Activated CD8-positive, alpha-beta T cell treated with anti-CD3 and anti-CD28 coated beads, Interleukin-2, amount 10 ng/mL, durations not matched to agents 7 days and 5 days (primary cell): ENCODE results near the gene MAPKAP1. TPM values are rescaled to one million over a fixed set of nuclear protein-coding genes. Genes with fewer than 3 reads are reported as not detected.

Experiments
- ATAC-seq: fragments of 150-1000 bp; cut with Tn5 transposase; one replicate; pipeline ENCODE4 v1.10.0; 2021; ENCODE audit warnings: moderate library complexity
- CTCF ChIA-PET: fragments of 350-600 bp; sonication (Branson Sonifier 250); formaldehyde crosslinking; loops from one replicate; lab custom pipeline; 2021; ENCODE audit warnings: antibody characterized with exemption; lab: Charles Lee
- POLR2A ChIA-PET: fragments of 350-600 bp; sonication (Branson Sonifier 250); formaldehyde crosslinking; loops from one replicate; lab custom pipeline; 2021; ENCODE audit warnings: antibody characterized with exemption; lab: Charles Lee
- DNase-seq: peaks from one replicate; pipeline ENCODE4 v3.0.0-alpha.2; 2020
- H3K27ac Mint-ChIP-seq: one replicate; pipeline ENCODE4 v1.8.0; 2021; ENCODE audit warnings: mild to moderate bottlenecking, mixed read lengths
- H3K27me3 Mint-ChIP-seq: one replicate; pipeline ENCODE4 v1.8.0; 2021; ENCODE audit warnings: low read depth, mixed read lengths
- H3K36me3 Mint-ChIP-seq: one replicate; pipeline ENCODE4 v1.8.0; 2021; ENCODE audit warnings: low read depth, mixed read lengths
- H3K4me1 Mint-ChIP-seq: one replicate; pipeline ENCODE4 v1.8.0; 2021; ENCODE audit warnings: low read depth, mixed read lengths
- H3K4me3 Mint-ChIP-seq: one replicate; pipeline ENCODE4 v1.8.0; 2021; ENCODE audit warnings: mild to moderate bottlenecking, mixed read lengths
- H3K9me3 Mint-ChIP-seq: one replicate; pipeline ENCODE4 v1.8.0; 2022; ENCODE audit warnings: mixed read lengths; ENCODE audit not compliant: insufficient read depth
- total RNA-seq, 2 experiments: library from RNA; stranded (reverse); gene quantifications; one replicate each; pipeline ENCODE4 v1.2.3, GENCODE V29; 2021

Gene MAPKAP1
- total RNA-seq, 2 experiments from 2014 or later = 60.4 to 63.9 TPM

GRCh38 chr9:125690679-125691078 lies 16.3 kb downstream of the MAPKAP1 start:
- ChIA-PET POLR2A (no interaction called here), CTCF (no interaction called here)

GRCh38 chr9:125687163-125687863 lies 19.7 kb downstream of the MAPKAP1 start:
- Mint-ChIP-seq H3K36me3 (peaks cover 21% of the 10 kb centered on the region), H3K9me3 (no peaks in the 10 kb centered on the region), H3K4me3 (no peak overlapping the region), H3K27me3 (no peaks in the 10 kb centered on the region), H3K4me1 (no peaks in the 10 kb centered on the region), H3K27ac (no peak overlapping the region)
- DNase-seq = no peak
- ChIA-PET POLR2A (interaction anchor here (0.6 kb wide), 1 partner anchor 680 kb away, joined by 6 read pairs; no protein-coding TSS in a partner anchor), CTCF (interaction anchor here (1.0 kb wide), 1 partner anchor 15 kb away, joined by 3 read pairs; no protein-coding TSS in a partner anchor)
- no peak for ATAC-seq

More at GRCh38 chr9:125690679-125691078, 16.3 kb downstream of the MAPKAP1 start:
- ATAC-seq (no peak), DNase-seq (no peak)
- Mint-ChIP-seq H3K4me1 (no peaks in the 10 kb centered on the region), H3K27ac (no peak overlapping the region), H3K27me3 (no peaks in the 10 kb centered on the region), H3K4me3 (no peak overlapping the region), H3K9me3 (peaks cover 3% of the 10 kb centered on the region), H3K36me3 (peaks cover 13% of the 10 kb centered on the region)

DNA sequence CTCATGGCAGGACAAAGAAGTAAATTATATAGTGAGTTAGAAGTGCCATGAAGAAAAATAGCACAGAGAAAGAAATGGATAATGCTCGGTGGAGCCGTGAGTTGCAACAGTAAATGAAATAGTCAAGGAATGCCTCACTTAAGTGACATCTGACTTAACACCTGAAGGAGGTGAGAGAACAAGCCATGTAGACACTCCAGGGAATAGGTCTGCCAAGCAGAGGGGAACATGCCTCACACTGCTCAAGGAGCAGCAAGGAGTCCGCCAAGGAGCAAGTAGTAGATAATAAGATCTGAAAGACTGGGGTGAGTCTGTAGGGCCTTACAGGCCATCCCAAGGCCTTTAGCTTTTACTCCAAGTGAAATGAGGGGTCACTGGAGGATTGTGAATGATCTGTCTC lies 21.8 kb downstream of the MAPKAP1 start:
- Mint-ChIP-seq H3K27me3 (no peaks in the 10 kb centered on the region), H3K4me1 (no peaks in the 10 kb centered on the region), H3K36me3 (peaks cover 13% of the 10 kb centered on the region), H3K4me3 (no peak overlapping the region), H3K27ac (no peak overlapping the region), H3K9me3 (no peaks in the 10 kb centered on the region)
- DNase-seq = no peak
- no peak for ATAC-seq
- ChIA-PET CTCF (no interaction called here), POLR2A (no interaction called here)

DNA sequence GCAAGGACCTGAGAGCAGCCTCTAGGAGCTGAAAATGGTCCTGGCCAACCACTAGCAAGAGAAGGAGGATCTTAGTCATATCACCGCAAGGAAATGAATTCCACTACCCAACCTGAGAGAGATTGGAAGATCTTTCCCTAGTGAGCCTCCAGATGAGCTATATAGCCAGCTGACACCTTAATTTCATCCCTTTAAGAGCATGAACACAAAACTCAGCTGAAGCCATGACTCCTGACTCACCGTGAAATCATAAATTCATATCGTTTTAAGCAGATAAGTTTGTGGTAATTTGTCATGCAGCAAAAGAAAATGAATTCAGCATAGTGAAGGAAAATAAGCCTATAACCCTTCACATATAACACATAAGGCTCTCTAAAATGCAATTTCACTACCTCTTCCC lies 23.5 kb downstream of the MAPKAP1 start:
- Mint-ChIP-seq H3K27me3 (no peaks in the 10 kb centered on the region), H3K4me3 (no peak overlapping the region), H3K4me1 (no peaks in the 10 kb centered on the region), H3K27ac (no peak overlapping the region), H3K36me3 (peaks cover 10% of the 10 kb centered on the region), H3K9me3 (no peaks in the 10 kb centered on the region)
- ATAC-seq (no peak), DNase-seq (no peak)
- ChIA-PET POLR2A (no interaction called here), CTCF (interaction anchor here (0.8 kb wide), 1 partner anchor 275 kb away, joined by 3 read pairs; no protein-coding TSS in a partner anchor)

DNA sequence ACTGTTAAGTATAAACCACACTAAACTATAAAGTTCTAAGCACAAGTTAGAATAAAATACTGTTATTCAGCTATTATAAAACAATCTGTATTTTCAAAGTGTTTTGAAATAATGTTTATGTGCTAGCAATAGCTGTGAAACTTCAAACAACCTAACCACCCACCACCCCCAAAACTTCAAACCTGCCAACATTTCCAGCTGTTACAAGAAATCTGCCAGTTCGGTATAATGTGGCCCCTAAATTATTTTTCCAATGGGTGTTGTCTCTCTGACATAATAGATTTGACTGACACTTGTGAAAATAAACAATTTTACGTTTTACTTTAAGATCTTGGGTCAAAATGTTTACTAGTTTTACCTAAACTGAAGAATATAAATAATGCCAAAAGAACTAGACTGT lies 24.7 kb downstream of the MAPKAP1 start:
- ATAC-seq = no peak
- Mint-ChIP-seq H3K27me3 (no peaks in the 10 kb centered on the region), H3K9me3 (no peaks in the 10 kb centered on the region), H3K27ac (no peak overlapping the region), H3K36me3 (peaks cover 10% of the 10 kb centered on the region), H3K4me3 (no peak overlapping the region), H3K4me1 (no peaks in the 10 kb centered on the region)
- CTCF ChIA-PET = no interaction called here
- DNase-seq = no peak
- POLR2A ChIA-PET = no interaction called here

DNA sequence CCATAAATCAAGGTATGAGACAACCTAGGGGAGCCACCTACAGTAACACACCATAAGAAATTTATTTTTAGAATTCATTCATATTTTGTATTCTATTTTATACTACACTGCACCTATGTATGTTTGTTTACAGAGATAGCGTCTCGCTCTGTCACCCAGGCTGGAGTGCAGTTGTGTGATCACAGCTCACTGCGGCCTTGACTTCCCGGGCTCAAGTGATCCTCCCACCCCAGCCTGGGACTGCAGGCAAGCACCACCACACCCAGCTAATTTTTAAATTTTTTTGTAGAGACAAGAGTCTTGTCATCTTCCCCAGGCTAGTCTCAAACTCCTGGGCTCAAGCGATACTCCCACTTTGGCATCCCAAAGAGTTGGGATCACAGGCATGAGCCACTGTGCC lies 25.4 kb downstream of the MAPKAP1 start:
- Mint-ChIP-seq H3K27me3 (no peaks in the 10 kb centered on the region), H3K4me1 (no peaks in the 10 kb centered on the region), H3K4me3 (no peak overlapping the region), H3K9me3 (no peaks in the 10 kb centered on the region), H3K27ac (no peak overlapping the region), H3K36me3 (peaks cover 10% of the 10 kb centered on the region)
- ATAC-seq (no peak), DNase-seq (no peak)
- ChIA-PET POLR2A (interaction anchor here (0.7 kb wide), 1 partner anchor 1689 kb away, joined by 3 read pairs; no protein-coding TSS in a partner anchor), CTCF (interaction anchor here (1.0 kb wide), 2 partner anchors 50 to 123 kb away, joined by 3 read pairs; no protein-coding TSS in a partner anchor)

DNA sequence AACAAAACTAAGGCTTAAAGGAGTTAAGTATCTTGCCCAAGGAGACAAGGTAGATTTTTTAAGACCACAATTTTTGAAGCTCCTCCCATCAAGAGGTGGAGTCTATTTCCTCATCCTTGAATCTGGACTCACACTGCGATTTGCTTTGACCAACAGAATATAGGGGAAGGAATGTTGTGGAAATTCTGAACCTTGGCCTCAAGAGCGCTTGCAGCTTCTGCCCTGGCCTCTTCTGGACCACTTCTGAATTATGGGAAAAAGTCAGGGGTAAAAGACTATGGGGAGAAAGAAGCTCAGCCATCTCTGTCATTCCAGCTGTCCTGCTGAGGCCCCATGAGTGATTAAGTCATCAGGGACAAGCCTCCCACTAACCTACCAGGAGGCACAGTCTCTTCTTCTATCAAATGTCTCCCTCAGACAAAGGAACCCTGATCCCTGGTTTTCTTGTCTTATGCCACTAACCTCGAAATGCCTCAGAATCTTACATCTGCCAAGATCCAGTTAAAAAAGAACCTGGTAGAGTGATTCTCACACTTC lies 25.9 kb downstream of the MAPKAP1 start:
- ChIA-PET POLR2A (interaction anchor here (0.7 kb wide), 1 partner anchor 1689 kb away, joined by 3 read pairs; no protein-coding TSS in a partner anchor), CTCF (interaction anchor here (1.0 kb wide), 2 partner anchors 49 to 122 kb away, joined by 3 read pairs; no protein-coding TSS in a partner anchor)
- ATAC-seq = no peak
- H3K27ac Mint-ChIP-seq = no peak overlapping the region
- no peak for DNase-seq
- H3K9me3 Mint-ChIP-seq = no peaks in the 10 kb centered on the region
- no peaks in the 10 kb centered on the region for H3K27me3 Mint-ChIP-seq
- no peaks in the 10 kb centered on the region for H3K4me1 Mint-ChIP-seq
- no peak overlapping the region for H3K4me3 Mint-ChIP-seq
- H3K36me3 Mint-ChIP-seq = peaks cover 8% of the 10 kb centered on the region

- POLR2A ChIA-PET = no interaction called here
- H3K27ac Mint-ChIP-seq = no peak overlapping the region
- H3K4me3 Mint-ChIP-seq = no peak overlapping the region
- CTCF ChIA-PET = interaction anchor here (1.0 kb wide), 2 partner anchors 48 to 122 kb away, joined by 3 read pairs; no protein-coding TSS in a partner anchor
- DNase-seq (no peak), ATAC-seq (no peak)
- no peaks in the 10 kb centered on the region for H3K4me1 Mint-ChIP-seq
- no peaks in the 10 kb centered on the region for H3K9me3 Mint-ChIP-seq
- no peaks in the 10 kb centered on the region for H3K27me3 Mint-ChIP-seq
- peaks cover 8% of the 10 kb centered on the region for H3K36me3 Mint-ChIP-seq
Measured at GRCh38 chr9:125680445-125680844, 26.6 kb downstream of the MAPKAP1 start.

- CTCF ChIA-PET = no interaction called here
- POLR2A ChIA-PET = no interaction called here
- Mint-ChIP-seq H3K27me3 (no peaks in the 10 kb centered on the region), H3K36me3 (peaks cover 3% of the 10 kb centered on the region), H3K4me1 (no peaks in the 10 kb centered on the region), H3K9me3 (no peaks in the 10 kb centered on the region), H3K4me3 (no peak overlapping the region), H3K27ac (no peak overlapping the region)
- ATAC-seq (no peak), DNase-seq (no peak)
Measured at GRCh38 chr9:125679597-125680189, 27.3 kb downstream of the MAPKAP1 start.

- Mint-ChIP-seq H3K4me3 (no peak overlapping the region), H3K36me3 (peaks cover 8% of the 10 kb centered on the region), H3K27ac (no peak overlapping the region), H3K4me1 (no peaks in the 10 kb centered on the region), H3K27me3 (no peaks in the 10 kb centered on the region), H3K9me3 (no peaks in the 10 kb centered on the region)
- ChIA-PET CTCF (no interaction called here), POLR2A (no interaction called here)
- DNase-seq (no peak), ATAC-seq (no peak)
Measured at GRCh38 chr9:125674981-125675973, 31.7 kb downstream of the MAPKAP1 start.

- no peaks in the 10 kb centered on the region for H3K4me1 Mint-ChIP-seq
- ATAC-seq = no peak
- H3K27ac Mint-ChIP-seq = no peak overlapping the region
- no peak for DNase-seq
- H3K36me3 Mint-ChIP-seq = peaks cover 11% of the 10 kb centered on the region
- H3K27me3 Mint-ChIP-seq = no peaks in the 10 kb centered on the region
- CTCF ChIA-PET = interaction anchor here (0.8 kb wide), 1 partner anchor 15 kb away, joined by 3 read pairs; no protein-coding TSS in a partner anchor
- POLR2A ChIA-PET = no interaction called here
- no peaks in the 10 kb centered on the region for H3K9me3 Mint-ChIP-seq
- no peak overlapping the region for H3K4me3 Mint-ChIP-seq
Measured at GRCh38 chr9:125672876-125673275, 34.1 kb downstream of the MAPKAP1 start.
